NCI-H2029 treated with DMSO at 0.1 percent for 48 hours (cell line): Measurements from ENCODE around the gene GALNT12.

Experiments
- DNase-seq: peaks from one replicate; lab custom pipeline; 2025; lab: John Stamatoyannopoulos, UW

The GALNT12 gene

DNA sequence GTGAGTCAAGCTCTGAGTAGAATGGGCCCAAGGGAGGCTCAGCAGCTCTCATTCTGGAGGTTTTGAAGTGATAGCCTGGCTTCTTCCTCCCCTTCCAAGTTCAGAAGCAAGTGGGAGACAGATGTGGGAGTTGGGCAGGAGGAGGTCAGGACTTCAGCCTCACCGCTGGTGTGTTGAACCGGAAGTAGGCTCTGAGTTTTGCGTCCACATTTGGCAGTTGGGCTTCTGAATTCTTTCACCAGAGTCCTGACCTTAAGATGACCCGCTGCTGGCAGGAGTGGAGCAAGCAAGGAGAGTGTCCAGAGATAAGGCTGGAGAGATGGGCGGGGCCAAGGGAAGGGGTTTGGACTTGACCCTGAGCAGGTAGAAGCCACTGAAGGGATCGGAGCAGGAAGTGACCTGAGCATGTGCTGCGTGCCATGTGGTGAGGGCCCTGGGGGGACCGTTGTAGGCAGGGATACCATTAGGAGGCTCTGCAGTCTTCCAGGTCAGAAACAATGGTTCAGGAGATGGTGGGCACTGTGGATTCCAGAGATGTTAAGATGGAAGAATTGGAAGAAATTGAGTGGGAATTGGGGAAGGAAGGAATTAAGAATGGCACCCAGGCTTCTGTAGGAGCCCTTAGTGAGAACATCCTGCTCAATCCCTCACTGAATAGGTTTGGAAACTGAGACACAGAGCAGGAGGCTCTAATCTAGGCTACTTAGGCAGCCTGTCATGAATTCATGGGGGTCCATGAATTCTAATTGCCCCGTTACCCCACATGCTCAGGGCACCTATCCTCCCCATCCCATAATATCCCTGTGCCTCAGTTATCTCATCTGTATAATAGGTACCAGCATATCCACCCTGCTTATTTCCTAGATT lies 25.9 kb downstream of the GALNT12 start:
- no peak for DNase-seq

GRCh38 chr9:98834386-98834785 lies 26.9 kb downstream of the GALNT12 start:
- no peak for DNase-seq

GRCh38 chr9:98836206-98836605 lies 28.7 kb downstream of the GALNT12 start:
- DNase-seq, result no peak

DNA sequence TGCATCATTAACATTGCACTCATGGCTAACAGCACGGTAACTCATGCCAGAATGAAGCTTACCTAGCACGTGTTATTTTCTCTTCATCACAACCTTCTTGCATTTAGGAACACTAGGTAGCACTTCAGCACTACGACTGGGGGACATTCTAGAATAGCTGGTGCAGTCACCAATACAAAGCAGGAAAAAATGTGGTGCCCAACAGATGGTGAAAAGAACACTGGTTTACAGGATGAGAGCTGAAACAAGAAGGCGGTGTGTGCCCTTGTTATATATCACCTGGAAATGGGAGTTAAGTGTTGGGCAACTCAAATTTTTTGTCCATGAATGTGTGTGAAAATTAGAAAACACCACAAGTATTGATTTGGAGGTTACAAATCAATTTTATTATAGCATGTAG lies 30.0 kb downstream of the GALNT12 start:
- DNase-seq, result no peak

DNA sequence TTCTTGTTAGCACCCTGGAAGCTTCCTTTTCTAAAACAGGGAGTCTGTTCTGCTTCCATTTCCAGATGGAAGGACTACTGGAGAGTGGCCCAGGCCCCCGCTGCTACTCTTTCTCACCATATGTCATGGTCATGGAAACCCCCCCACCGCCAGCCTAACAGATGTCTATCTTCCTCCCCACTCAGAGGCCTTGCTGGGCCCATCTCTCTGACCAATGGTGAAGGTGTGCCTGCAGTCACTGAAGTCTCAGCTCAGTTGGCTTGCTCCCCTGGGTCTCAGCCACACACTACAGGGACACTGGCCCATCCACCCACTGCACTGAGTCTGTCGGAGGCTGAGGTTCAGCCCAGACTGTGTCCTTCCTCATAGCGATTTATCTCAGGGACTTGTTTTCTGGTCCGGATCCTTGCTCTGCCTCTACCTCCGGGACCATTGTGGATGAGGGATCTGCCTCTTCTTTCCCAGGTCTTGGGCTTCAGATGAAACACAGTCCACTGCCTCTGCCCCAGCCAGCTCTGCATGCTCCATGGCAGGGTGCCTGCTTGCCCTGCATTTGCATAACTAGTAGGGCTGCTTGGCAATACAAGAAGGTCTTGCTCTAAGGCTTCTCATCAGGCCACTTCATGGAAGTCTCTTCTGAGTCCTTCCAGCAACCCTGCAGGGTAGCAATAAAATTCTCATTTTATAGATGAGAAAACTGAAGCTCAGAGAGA lies 30.8 kb downstream of the GALNT12 start:
- no peak for DNase-seq

DNA sequence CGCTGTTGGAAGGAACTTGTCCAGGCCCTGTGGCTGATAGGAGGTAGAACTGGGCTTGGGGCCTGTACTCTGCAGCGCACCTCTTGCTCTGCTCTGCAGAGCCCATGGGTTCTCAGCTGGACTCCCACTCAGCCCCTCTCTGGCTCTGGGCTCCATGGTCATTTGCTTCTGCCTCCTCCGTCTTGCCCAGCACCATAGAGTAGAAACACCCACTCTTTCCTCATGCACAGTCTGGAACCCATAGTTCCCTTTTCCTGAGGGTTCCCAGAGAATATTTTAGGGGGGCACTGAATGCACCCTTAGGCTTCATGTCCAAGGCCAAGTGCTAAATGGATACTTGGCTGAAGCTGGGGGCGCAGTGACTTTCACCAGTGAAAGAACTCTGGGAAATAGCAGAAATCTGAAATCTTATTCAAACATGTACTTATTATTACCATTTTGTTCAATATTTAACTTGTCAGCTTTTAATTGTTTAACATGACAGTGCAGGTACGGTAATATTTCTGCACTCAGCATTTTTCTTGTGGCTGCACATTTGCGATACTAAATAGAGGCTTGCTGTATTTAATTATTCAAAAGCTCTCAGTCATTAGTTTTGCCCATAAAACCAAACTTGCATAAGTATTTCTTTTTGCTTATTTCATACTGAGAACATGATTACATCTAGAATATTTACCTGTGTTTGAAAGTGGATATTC lies 31.5 kb downstream of the GALNT12 start:
- no peak for DNase-seq

- no peak for DNase-seq
These were observed 32.3 kb downstream of the GALNT12 start for GRCh38 chr9:98839724-98840123.

DNA sequence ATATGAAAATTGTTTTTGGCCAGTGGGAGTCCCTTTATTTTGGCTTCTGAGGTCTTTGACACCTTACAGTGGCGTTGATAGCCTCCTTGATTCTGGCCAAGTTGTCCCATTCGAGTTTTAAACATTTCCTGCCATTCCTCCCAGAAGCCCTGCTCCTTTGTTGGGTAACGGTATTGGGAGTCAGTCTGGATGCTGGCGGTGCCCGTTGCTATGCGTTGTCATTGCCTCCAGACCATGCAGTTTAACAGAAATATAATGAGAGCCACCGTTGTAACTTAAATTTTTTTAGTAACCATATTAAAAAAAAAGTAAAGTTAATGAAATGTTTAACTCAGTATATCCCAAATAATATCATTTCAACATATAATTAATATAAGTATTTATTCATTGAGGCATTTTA lies 35.0 kb downstream of the GALNT12 start:
- DNase-seq, result no peak

DNA sequence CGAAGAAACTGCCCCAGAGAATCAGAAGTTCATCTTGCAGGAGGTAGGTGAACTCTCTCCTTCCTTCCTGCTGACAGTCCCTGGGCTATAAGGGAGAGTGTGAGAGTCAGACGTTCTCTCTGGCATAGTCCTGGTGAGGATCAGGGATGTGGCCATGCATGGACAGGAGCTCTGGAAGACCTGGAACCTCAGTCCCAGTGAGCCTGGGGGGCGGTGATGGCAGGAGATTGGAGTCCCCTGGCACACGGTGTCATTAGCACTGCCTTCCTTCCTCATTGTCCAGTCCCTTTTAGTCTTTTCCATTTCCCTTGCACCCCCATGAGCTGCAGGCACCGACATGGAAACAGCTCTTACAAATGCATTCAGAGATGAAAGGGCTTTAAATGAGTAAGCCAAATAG lies 38.6 kb downstream of the GALNT12 start:
- DNase-seq, result no peak

- no peak for DNase-seq
These were observed 39.4 kb downstream of the GALNT12 start for GRCh38 chr9:98846879-98847278.

DNA sequence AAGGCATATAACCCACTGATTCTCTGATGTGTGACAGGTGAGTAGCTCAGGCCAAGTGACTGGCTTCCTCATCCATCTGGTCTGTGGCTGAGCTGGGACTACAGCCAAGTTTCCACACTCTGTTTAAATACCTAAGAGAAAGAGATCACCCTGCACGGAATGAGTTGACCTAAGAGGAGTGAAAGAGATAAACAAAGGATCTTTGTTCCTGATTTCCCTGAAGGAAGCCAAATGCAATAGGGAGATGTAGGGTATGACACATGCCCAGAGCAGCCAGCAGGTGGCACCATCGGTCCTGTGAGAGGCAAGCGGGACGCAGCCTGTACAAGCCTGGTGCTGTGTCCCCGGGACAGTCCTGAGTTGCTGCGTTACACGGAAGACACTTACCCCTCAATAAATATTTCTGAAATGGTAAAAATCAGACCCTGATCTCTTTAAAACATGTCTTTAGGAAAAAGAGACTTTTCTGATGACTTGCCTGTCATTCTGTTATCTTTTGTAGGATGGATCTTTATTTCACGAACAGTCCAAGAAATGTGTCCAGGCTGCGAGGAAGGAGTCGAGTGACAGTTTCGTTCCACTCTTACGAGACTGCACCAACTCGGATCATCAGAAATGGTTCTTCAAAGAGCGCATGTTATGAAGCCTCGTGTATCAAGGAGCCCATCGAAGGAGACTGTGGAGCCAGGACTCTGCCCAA lies 41.1 kb downstream of the GALNT12 start:
- DNase-seq, result peak; percentile 87

GRCh38 chr9:98849563-98849962 lies 42.1 kb downstream of the GALNT12 start:
- no peak for DNase-seq

- no peak for DNase-seq
These were observed 43.6 kb downstream of the GALNT12 start for GRCh38 chr9:98850851-98851729.

DNA sequence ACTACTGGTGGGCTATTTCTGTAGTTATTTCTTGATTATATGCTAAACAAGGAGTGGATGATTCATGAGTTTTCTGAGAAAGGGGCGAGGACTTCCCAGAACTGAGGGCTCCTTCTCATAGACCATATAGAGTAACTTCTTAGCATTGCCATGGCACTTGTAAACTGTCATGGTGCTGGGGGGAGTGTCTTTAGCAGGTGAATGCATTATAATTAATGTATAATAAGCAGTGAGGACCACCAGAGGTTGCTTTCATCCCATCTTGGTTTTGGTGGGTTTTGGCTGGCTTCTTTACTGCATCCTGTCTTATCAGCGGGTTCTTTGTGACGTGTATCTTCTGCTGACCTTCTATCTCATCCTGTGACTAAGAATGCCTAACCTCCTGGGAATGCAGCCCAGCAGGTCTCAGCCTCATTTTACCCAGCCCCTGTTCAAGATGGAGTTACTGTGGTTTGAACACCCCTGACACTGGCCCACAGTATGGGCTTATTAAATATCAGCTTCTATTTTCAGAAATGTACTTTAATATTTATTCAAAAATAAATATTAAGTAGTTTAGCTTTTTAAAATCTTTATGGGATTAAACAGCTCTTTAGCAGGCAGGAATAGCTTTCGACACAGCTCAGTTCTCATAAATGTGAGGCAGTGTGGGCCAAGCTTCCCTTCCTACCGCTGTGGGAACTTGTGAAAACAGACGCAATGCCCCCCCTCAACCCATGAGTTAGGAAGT lies 44.4 kb downstream of the GALNT12 start:
- DNase-seq, result no peak

GRCh38 chr9:98852460-98852734 lies 44.9 kb downstream of the GALNT12 start:
- DNase-seq, result no peak

GRCh38 chr9:98852961-98853360 lies 45.5 kb downstream of the GALNT12 start:
- no peak for DNase-seq

DNA sequence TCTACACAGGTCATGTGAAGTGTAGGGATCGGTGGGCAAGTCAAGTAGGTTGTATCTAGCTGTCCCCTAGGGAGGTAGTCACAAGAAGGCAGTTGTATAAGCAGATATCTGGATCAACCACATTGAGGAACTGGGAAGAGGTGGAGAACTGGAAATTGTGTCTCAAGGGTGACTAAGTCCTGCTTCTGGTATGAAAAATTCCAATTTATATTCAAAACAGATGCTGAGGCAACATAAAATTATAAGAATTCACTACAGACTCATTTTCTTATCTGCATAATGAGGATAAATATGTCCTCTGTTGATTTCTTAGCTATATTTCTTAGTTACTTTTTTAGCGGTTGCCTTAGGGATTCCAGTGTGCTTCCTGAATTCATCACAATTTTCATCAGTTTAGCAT lies 46.8 kb downstream of the GALNT12 start:
- no peak for DNase-seq

DNA sequence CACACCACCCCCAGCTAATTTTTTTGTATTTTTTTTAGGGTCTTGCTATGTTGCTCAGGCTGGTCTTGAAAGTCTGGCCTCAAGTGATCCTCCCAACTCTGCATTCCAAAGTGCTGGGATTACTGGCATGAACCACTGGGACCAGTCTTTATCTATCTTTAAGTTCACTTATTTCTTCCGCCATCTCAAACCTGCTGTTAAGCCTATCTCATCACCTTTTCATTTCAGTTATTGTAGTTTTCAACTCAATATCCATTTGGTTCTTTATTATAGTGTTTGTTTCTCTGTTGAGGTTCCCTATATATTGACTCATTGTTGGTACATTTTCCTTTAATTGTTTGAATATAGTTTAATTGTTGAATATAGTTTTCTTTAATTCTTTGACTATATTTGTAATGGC lies 48.1 kb downstream of the GALNT12 start:
- DNase-seq, result no peak

GRCh38 chr9:98856982-98857381 lies 49.5 kb downstream of the GALNT12 start:
- no peak for DNase-seq

DNA sequence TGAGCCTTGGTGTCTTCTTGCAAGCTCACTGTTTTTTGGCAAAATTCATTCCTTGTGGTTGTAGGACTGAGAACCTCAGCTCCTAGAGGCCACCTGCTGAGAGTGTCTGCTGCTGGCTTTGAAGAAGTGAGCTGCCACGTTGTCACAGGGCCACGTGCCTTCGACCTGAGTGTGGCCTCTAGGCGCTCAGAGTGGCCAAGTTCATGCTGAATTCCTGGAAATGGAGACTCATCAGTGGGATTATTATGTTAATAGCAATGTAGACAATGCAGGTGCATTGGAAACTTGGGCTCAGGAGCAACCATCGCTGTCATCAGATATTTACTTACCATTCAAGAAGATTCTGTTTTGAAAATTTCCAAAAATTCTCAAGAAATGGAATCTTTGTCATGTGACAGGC lies 52.5 kb downstream of the GALNT12 start:
- DNase-seq, result no peak

DNA sequence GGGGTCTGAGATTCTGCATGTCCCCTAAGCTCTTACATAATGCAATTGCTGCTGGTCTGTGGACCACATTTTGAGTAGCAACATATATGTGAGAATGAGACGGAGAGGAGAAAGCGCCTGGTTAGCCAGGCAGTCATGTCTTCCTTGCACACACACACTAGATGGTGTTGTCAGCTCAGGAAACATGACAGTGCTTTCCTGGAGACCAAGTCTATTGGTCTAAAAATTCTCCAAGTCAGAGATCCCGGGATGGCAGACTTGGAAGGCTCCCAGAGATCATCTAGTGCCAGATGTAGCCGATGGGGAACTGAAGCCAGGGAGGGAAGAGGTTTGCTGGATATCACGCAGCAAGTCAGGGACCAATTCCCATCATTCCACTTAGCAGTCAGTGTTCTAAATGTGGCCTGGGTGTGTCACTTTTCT lies 53.4 kb downstream of the GALNT12 start:
- DNase-seq, result no peak
